ENCODE results near the gene CMTM8.

- TF ChIP-seq TARDBP (IDR thresholded peaks at IDR 0.05) (no peak), BHLHE40 (IDR thresholded peaks at IDR 0.05; ENCODE audit: borderline replicate concordance) (no peak), ZNF384 (IDR thresholded peaks at IDR 0.05) (no peak)
These were observed 23.7 kb downstream of the CMTM8 start for GRCh38 chr3:32262201-32262600.
